ENCODE results near the gene COL5A3. TPM values are rescaled to one million over a fixed set of nuclear protein-coding genes. Genes with fewer than 3 reads are reported as not detected.

The COL5A3 gene
- polyA plus RNA-seq, 6 donors from 2014 or later: not detected

GRCh38 chr19:9914001-9914314, 96.3 kb downstream of the COL5A3 start:
- H3K4me3 Mint-ChIP-seq: peak overlapping the region in 6 of 8 donors; percentile 36 to 82 (median 67)
- peaks cover 41 to 48% (median 47%) of the 10 kb centered on the region in 3 donors for H3K27me3 Mint-ChIP-seq
- DNase-seq: no peak
- no peaks in the 10 kb centered on the region for H3K36me3 Mint-ChIP-seq
- no peak overlapping the region for H3K27ac Mint-ChIP-seq
- peaks cover 8 to 12% (median 12%) of the 10 kb centered on the region in 3 donors for H3K4me1 Mint-ChIP-seq
- no peak for ATAC-seq (ENCODE audit: low read depth in 2 of 2)
- peaks cover 0 to 5% (median 2%) of the 10 kb centered on the region in 7 donors for H3K9me3 Mint-ChIP-seq

- ATAC-seq (ENCODE audit: low read depth in 2 of 2) (no peak), DNase-seq (no peak)
- Mint-ChIP-seq H3K4me1 (peaks cover 8 to 12% (median 9%) of the 10 kb centered on the region in 3 donors), H3K27me3 (peaks cover 35 to 45% (median 42%) of the 10 kb centered on the region in 3 donors), H3K36me3 (no peaks in the 10 kb centered on the region), H3K27ac (no peak overlapping the region), H3K4me3 (peak overlapping the region in 7 of 8 donors; percentile 36 to 84 (median 71)), H3K9me3 (peaks cover 0 to 5% (median 2%) of the 10 kb centered on the region in 7 donors)
These were observed 96.9 kb downstream of the COL5A3 start for GRCh38 chr19:9913237-9914000.

DNA sequence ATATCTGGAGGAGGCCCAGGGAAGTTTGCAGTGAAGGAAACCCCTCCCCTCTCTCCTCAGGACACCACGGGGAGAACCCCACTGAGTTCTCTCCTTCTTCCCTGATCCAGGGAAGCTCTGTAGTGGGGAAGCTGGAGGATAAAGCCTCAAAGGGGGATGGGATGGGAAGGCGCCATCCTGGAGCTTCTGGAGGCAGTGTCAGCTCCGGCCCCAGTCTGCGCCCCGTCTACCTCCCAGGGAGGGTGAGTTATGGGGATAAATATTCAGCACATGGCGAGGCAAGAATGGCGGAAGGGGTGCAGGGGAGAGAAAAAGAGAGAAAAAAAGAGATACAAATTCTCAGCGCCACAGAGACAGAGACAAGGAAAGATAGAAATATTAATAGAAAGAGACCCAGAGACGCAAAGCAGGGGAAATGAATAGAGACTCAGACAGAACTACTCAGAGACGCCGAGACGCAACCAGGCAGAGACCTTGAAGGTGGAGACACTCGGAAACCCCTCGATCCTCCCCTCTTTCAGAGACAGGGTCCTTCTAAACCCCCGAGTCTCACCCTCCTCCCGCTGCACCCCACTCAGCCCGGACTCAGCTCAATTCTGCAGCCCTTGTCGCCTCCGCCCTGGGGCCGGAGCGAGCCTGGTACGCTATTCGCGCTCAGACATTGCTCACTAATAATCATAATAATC, 97.6 kb downstream of the COL5A3 start:
- Mint-ChIP-seq H3K27ac (peak overlapping the region in 2 of 6 donors; percentile 64 to 90), H3K4me1 (peaks cover 8 to 12% (median 9%) of the 10 kb centered on the region in 3 donors), H3K27me3 (peaks cover 35 to 44% (median 38%) of the 10 kb centered on the region in 3 donors), H3K9me3 (peaks cover 0 to 5% (median 4%) of the 10 kb centered on the region in 7 donors), H3K36me3 (no peaks in the 10 kb centered on the region), H3K4me3 (peak overlapping the region in 7 of 8 donors; percentile 36 to 84 (median 71))
- ATAC-seq (ENCODE audit: low read depth in 2 of 2) (no peak), DNase-seq (no peak)

DNA sequence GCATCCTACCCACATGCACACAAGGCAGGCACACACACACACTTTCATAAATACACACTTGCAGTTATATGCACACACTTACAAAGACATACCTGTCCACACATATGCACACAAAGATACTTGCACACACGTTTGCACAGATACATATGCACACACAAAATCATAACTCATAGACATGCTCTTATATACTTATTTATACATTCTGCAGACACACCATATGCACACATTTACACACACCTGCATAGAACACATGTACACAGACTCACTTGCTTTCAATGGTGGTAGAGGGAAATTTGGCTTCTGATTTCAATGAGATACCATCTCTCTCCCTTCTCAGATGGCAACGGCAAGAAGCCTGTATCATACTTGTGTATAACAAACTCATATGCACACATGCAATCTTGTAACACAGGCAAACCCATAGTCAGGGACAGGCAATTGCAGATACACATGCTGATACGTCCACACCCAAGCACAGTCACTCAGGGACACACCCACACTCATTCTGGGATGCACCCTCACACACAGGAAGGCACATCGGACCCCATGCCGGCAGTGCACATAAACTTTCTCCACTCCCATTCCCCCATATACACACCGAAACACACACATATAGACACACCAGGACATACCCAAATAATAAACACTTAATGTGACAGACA, 98.6 kb downstream of the COL5A3 start:
- no peaks in the 10 kb centered on the region for H3K36me3 Mint-ChIP-seq
- H3K4me3 Mint-ChIP-seq: no peak overlapping the region
- H3K9me3 Mint-ChIP-seq: peaks cover 0 to 4% (median 1%) of the 10 kb centered on the region in 7 donors
- DNase-seq (no peak), ATAC-seq (ENCODE audit: low read depth in 2 of 2) (no peak)
- peaks cover 31 to 39% (median 31%) of the 10 kb centered on the region in 3 donors for H3K27me3 Mint-ChIP-seq
- no peak overlapping the region for H3K27ac Mint-ChIP-seq
- peaks cover 2 to 12% (median 8%) of the 10 kb centered on the region in 3 donors for H3K4me1 Mint-ChIP-seq

GRCh38 chr19:9910625-9911024, 99.7 kb downstream of the COL5A3 start:
- ATAC-seq (ENCODE audit: low read depth in 2 of 2): no peak
- no peak overlapping the region for H3K4me3 Mint-ChIP-seq
- H3K27me3 Mint-ChIP-seq: peaks cover 21 to 40% (median 31%) of the 10 kb centered on the region in 3 donors
- H3K27ac Mint-ChIP-seq: no peak overlapping the region
- no peak for DNase-seq
- no peaks in the 10 kb centered on the region for H3K36me3 Mint-ChIP-seq
- H3K9me3 Mint-ChIP-seq: peaks cover 0 to 2% (median 0%) of the 10 kb centered on the region in 7 donors
- peaks cover 0 to 12% (median 8%) of the 10 kb centered on the region in 3 donors for H3K4me1 Mint-ChIP-seq

Other genes starting within 250 kb of the COL5A3 start
- 10 to 100 TPM in 1 of 6 donors, 1 to 10 TPM in 4, not detected in 1; 5.2 to 12.0 (median 6.6) TPM for gene ZNF846, start 241.8 kb downstream of the COL5A3 start, polyA plus RNA-seq (ENCODE audit: low read depth in 6 of 6)
- 10 to 100 TPM; 12.6 to 24.7 (median 13.4) TPM for gene FBXL12, start 191.4 kb downstream of the COL5A3 start, polyA plus RNA-seq (ENCODE audit: low read depth in 6 of 6)
- 100 to 1,000 TPM; 401 to 570 (median 499) TPM for gene UBL5, start 182.6 kb downstream of the COL5A3 start, polyA plus RNA-seq (ENCODE audit: low read depth in 6 of 6)
- 100 to 1,000 TPM in 1 of 6 donors, 10 to 100 TPM in 5; 59.3 to 102 (median 68.3) TPM for gene PIN1, start 175.2 kb downstream of the COL5A3 start, polyA plus RNA-seq (ENCODE audit: low read depth in 6 of 6)
- not detected for gene OLFM2, start 74.0 kb downstream of the COL5A3 start, polyA plus RNA-seq (ENCODE audit: low read depth in 6 of 6)
- not detected for gene RDH8, start 3.0 kb upstream of the COL5A3 start, polyA plus RNA-seq (ENCODE audit: low read depth in 6 of 6)
- 10 to 100 TPM; 14.7 to 37.0 (median 23.8) TPM for gene SHFL, start 75.8 kb upstream of the COL5A3 start, polyA plus RNA-seq (ENCODE audit: low read depth in 6 of 6)
- 1 to 10 TPM in 1 of 6 donors, under 1 TPM in 3, not detected in 2; 0.39 to 1.1 (median 0.65) TPM for gene ANGPTL6, start 92.2 kb upstream of the COL5A3 start, polyA plus RNA-seq (ENCODE audit: low read depth in 6 of 6)
- gene PPAN, start 95.9 kb upstream of the COL5A3 start, polyA plus RNA-seq (ENCODE audit: low read depth in 6 of 6): 10 to 100 TPM in 5 of 6 donors, 1 to 10 TPM in 1; 7.8 to 30.7 (median 15.1) TPM
- 1 to 10 TPM in 3 of 6 donors, under 1 TPM in 3; 0.69 to 1.2 (median 0.92) TPM for gene P2RY11, start 101.2 kb upstream of the COL5A3 start, polyA plus RNA-seq (ENCODE audit: low read depth in 6 of 6)
- 100 to 1,000 TPM; 141 to 177 (median 159) TPM for gene EIF3G, start 109.4 kb upstream of the COL5A3 start, polyA plus RNA-seq (ENCODE audit: low read depth in 6 of 6)
- gene DNMT1, start 184.4 kb upstream of the COL5A3 start, polyA plus RNA-seq (ENCODE audit: low read depth in 6 of 6): 10 to 100 TPM; 13.9 to 56.7 (median 31.3) TPM
- gene S1PR2, start 220.8 kb upstream of the COL5A3 start, polyA plus RNA-seq (ENCODE audit: low read depth in 6 of 6): under 1 TPM in 4 of 6 donors, not detected in 2; 0.06 to 0.21 (median 0.16) TPM
- 10 to 100 TPM; 23.7 to 34.3 (median 27.4) TPM for gene MRPL4, start 241.7 kb upstream of the COL5A3 start, polyA plus RNA-seq (ENCODE audit: low read depth in 6 of 6)